GM19452 (cell line): ENCODE results near the gene TBC1D9B.
"Not testable (repeated sequence)": the region's sequence is repeated elsewhere in the genome, so short reads cannot be mapped to it uniquely, and the experiment has no call there.

Experiments
- ATAC-seq: cut with Tn5 transposase; IDR thresholded peaks from one replicate; pipeline ENCODE4 v1.9.1; 2021; ENCODE audit not compliant: unreplicated experiment

Gene TBC1D9B

GRCh38 chr5:179840321-179840720 is 67.4 kb downstream of the TBC1D9B start:
- no peak for ATAC-seq

- ATAC-seq: no peak
Measured at GRCh38 chr5:179839328-179840256, 68.1 kb downstream of the TBC1D9B start.

- no peak for ATAC-seq
Measured at GRCh38 chr5:179837076-179838011, 70.4 kb downstream of the TBC1D9B start.

- ATAC-seq: no peak
Measured at GRCh38 chr5:179836225-179837019, 71.3 kb downstream of the TBC1D9B start.

GRCh38 chr5:179834871-179835270 is 72.8 kb downstream of the TBC1D9B start:
- ATAC-seq: not testable (repeated sequence)

- no peak for ATAC-seq
Measured at GRCh38 chr5:179834120-179834519, 73.6 kb downstream of the TBC1D9B start.

- no peak for ATAC-seq
Measured at GRCh38 chr5:179833709-179834070, 74.0 kb downstream of the TBC1D9B start.

- no peak for ATAC-seq
Measured at GRCh38 chr5:179833056-179833708, 74.5 kb downstream of the TBC1D9B start.

GRCh38 chr5:179832039-179832745 is 75.5 kb downstream of the TBC1D9B start:
- ATAC-seq: no peak

- no peak for ATAC-seq
Measured at GRCh38 chr5:179830818-179831468, 76.8 kb downstream of the TBC1D9B start.

GRCh38 chr5:179829732-179830435 is 77.8 kb downstream of the TBC1D9B start:
- ATAC-seq: no peak

GRCh38 chr5:179828756-179829421 is 78.8 kb downstream of the TBC1D9B start:
- ATAC-seq: no peak

- no peak for ATAC-seq
Measured at GRCh38 chr5:179827680-179828079, 80.0 kb downstream of the TBC1D9B start.

- no peak for ATAC-seq
Measured at GRCh38 chr5:179825655-179826182, 82.0 kb downstream of the TBC1D9B start.

GRCh38 chr5:179824745-179825112 is 83.0 kb downstream of the TBC1D9B start:
- ATAC-seq: no peak

- ATAC-seq: no peak
Measured at GRCh38 chr5:179823937-179824744, 83.6 kb downstream of the TBC1D9B start.

GRCh38 chr5:179822444-179822990 is 85.2 kb downstream of the TBC1D9B start:
- ATAC-seq: no peak
